Effector memory CD4-positive, alpha-beta T cell (primary cell): Measurements from ENCODE around the gene ZBTB3.
"Not testable (repeated sequence)": the region's sequence is repeated elsewhere in the genome, so short reads cannot be mapped to it uniquely, and the experiment has no call there.

Experiments
- DNase-seq, 3 donors: peaks; one replicate each; pipeline ENCODE4 v3.0.0-alpha.2; 2020
- H3K27ac ChIP-seq: 2 replicates; pipeline ENCODE4 v1.7.0; 2013; ENCODE audit warnings: mild to moderate bottlenecking, low read length, moderate library complexity; ENCODE audit not compliant: insufficient read depth, poor library complexity, severe bottlenecking
- H3K27me3 ChIP-seq: replicated peaks from 2 replicates; pipeline ENCODE4 v1.7.0; 2013; ENCODE audit warnings: mild to moderate bottlenecking, low read length; ENCODE audit not compliant: insufficient read depth, control insufficient read depth, poor library complexity, severe bottlenecking
- H3K36me3 ChIP-seq: 2 replicates; pipeline ENCODE4 v1.7.0; 2013; ENCODE audit warnings: mild to moderate bottlenecking, low read length, moderate library complexity; ENCODE audit not compliant: control insufficient read depth, insufficient read depth
- H3K4me1 ChIP-seq: 2 replicates; pipeline ENCODE4 v1.7.0; 2013; ENCODE audit warnings: low read length, mild to moderate bottlenecking; ENCODE audit not compliant: control insufficient read depth, insufficient read depth, poor library complexity, severe bottlenecking
- H3K4me3 ChIP-seq: 2 replicates; pipeline ENCODE4 v1.7.0; 2013; ENCODE audit warnings: low read length, low read depth, mild to moderate bottlenecking; ENCODE audit not compliant: insufficient read depth, poor library complexity, severe bottlenecking
- H3K9me3 ChIP-seq: 2 replicates; pipeline ENCODE4 v1.7.0; 2013; ENCODE audit warnings: mild to moderate bottlenecking, low read length, moderate library complexity; ENCODE audit not compliant: control insufficient read depth

Gene ZBTB3

DNA sequence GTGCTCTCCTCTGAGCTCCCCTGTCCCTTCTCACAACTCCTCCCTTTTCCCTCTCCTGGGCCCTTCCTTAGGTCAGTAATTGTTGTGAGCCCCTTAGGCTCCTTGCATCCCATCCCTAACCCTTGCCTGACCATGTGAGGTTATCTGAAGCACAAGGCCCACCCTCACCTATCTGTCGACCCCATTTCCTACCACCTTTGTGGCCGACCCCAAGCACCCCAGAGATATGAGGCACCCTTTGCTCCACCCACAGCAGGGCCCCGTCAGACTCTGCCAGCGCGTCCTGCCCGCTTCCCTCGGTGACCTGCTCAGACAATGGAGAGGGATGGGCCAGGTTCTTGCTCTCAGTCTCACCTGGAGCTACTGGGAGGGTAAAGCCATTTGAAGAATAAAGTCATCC is 45.2 kb downstream of the ZBTB3 start:
- Histone ChIP-seq H3K27me3 (no peaks in the 10 kb centered on the region), H3K27ac (peak overlapping the region; percentile 95), H3K4me1 (peaks cover 32% of the 10 kb centered on the region), H3K9me3 (no peaks in the 10 kb centered on the region), H3K4me3 (peak overlapping the region; percentile 70), H3K36me3 (peaks cover 9% of the 10 kb centered on the region)
- peak; percentile 7 to 32 (median 27) for DNase-seq

DNA sequence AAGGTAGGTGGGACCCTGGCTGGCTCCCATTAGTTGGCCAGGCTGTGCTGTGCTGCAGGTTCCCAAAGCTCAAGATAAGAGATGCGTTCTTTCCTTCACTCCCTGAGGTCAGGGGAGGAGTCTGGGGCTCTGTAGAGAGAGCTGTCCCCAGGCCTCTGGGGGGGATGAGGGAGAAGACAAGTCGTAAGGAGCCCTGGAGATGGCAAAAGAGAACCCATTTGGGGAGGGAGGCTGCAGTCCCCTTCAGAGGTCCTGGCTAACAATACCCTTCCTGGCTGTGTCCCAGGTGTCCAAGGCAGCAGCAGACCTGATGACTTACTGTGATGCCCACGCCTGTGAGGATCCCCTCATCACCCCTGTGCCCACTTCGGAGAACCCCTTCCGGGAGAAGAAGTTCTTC is 45.6 kb downstream of the ZBTB3 start:
- Histone ChIP-seq H3K36me3 (peaks cover 5% of the 10 kb centered on the region), H3K4me1 (peaks cover 32% of the 10 kb centered on the region), H3K27me3 (no peaks in the 10 kb centered on the region), H3K4me3 (peak overlapping the region; percentile 70), H3K9me3 (no peaks in the 10 kb centered on the region), H3K27ac (peak overlapping the region; percentile 95)
- DNase-seq, result no peak

- DNase-seq, result no peak
- no peaks in the 10 kb centered on the region for H3K27me3 ChIP-seq
- peak within 1 kb of the TSS; percentile 95 for H3K27ac ChIP-seq
- peak within 1 kb of the TSS; percentile 86 for H3K4me3 ChIP-seq
- H3K9me3 ChIP-seq, result no peaks in the 10 kb centered on the region
- H3K36me3 ChIP-seq, result no peaks in the 10 kb centered on the region
- H3K4me1 ChIP-seq, result peaks cover 32% of the 10 kb centered on the region
Measured at GRCh38 chr11:62707277-62707861, 46.6 kb downstream of the ZBTB3 start, which contains the start of the genes BSCL2 and GNG3. Gene BSCL2, minus strand, starts transcription at chr11:62707424. Its CDS starts 229 bp downstream, at chr11:62707195. Gene GNG3, plus strand, starts transcription at chr11:62707676. Its CDS starts 620 bp downstream, at chr11:62708296.

DNA sequence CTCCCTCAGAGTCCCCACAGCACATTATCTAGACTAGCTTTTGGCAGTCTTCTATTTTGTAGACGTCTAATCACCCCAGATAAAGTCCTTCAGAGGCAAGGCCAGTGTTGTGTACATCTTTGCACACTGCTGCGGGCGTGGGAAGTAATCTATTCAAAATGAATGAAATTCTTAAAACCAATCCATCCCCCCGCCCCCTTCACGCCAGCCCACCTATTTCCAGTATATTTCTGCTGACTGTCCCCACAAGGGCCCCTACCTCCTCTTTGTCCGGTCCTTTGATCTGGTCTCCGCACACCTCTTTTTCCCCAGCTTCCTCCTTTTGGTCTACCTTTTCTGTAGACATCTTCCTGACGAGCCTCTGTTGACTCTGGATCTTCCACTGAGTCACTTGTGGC is 47.1 kb downstream of the ZBTB3 start:
- peaks cover 32% of the 10 kb centered on the region for H3K4me1 ChIP-seq
- H3K27ac ChIP-seq, result no peak overlapping the region

GRCh38 chr11:62705880-62706849 is 47.8 kb downstream of the ZBTB3 start:
- Histone ChIP-seq H3K4me3 (peak overlapping the region; percentile 86), H3K9me3 (no peaks in the 10 kb centered on the region), H3K36me3 (no peaks in the 10 kb centered on the region), H3K4me1 (peaks cover 32% of the 10 kb centered on the region), H3K27me3 (no peaks in the 10 kb centered on the region), H3K27ac (peak overlapping the region; percentile 86)
- DNase-seq, result peak; percentile 90 to 95 (median 93)

More for the DNA sequence above, 47.1 kb downstream of the ZBTB3 start:
- no peaks in the 10 kb centered on the region for H3K36me3 ChIP-seq
- H3K4me3 ChIP-seq, result no peak overlapping the region
- H3K9me3 ChIP-seq, result no peaks in the 10 kb centered on the region
- DNase-seq, result no peak
- H3K27me3 ChIP-seq, result no peaks in the 10 kb centered on the region

DNA sequence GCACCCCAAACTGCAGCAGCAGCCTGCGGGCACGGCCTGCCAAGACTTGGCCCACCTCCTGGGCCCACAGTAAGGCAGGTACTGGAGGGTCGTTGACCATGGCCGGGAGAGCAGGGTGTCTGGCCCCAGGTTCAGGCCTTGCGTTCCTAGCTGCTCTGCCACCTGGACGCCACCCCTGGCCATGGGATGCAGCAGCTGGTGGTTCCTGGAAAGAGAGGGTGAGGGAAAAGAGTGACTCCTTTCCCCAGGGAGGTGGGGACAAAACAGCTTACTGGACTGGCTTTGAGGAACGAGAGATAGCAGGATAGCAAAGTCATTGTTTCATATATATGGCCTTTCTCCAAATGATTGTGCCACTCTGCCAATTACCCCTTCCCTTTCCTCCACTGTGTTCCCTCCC is 48.5 kb downstream of the ZBTB3 start:
- H3K9me3 ChIP-seq, result no peaks in the 10 kb centered on the region
- H3K36me3 ChIP-seq, result no peaks in the 10 kb centered on the region
- peak overlapping the region; percentile 86 for H3K4me3 ChIP-seq
- no peaks in the 10 kb centered on the region for H3K27me3 ChIP-seq
- H3K4me1 ChIP-seq, result peaks cover 30% of the 10 kb centered on the region
- H3K27ac ChIP-seq, result peak overlapping the region; percentile 86
- no peak for DNase-seq

DNA sequence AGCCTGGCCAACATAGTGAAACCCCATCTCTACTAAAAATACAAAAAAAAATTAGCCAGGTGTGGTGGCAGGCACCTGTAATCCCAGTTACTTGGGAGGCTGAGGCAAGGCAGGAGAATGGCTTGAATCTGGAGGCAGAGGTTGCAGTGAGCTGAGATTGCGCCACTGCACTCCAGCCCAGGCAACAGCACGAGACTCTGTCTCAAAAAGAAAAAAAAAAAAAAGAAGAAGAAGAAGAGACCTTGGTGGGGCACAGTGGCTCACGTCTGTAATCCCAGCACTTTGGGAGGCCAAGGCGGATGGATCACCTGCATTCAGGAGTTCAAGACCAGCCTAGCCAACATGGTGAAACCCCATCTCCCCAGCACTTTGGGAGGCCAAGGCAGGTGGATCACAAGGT is 50.0 kb downstream of the ZBTB3 start:
- DNase-seq, H3K36me3 ChIP-seq, H3K27me3 ChIP-seq, H3K27ac ChIP-seq, H3K9me3 ChIP-seq, H3K4me3 ChIP-seq: not testable (repeated sequence)
- H3K4me1 ChIP-seq, result peaks cover 23% of the 10 kb centered on the region

- Histone ChIP-seq H3K4me1 (peaks cover 16% of the 10 kb centered on the region), H3K36me3 (no peaks in the 10 kb centered on the region), H3K27me3 (no peaks in the 10 kb centered on the region), H3K27ac (no peak overlapping the region), H3K9me3 (no peaks in the 10 kb centered on the region), H3K4me3 (no peak overlapping the region)
- DNase-seq, result no peak
Measured at GRCh38 chr11:62702246-62702645, 51.7 kb downstream of the ZBTB3 start.
